Fibroblast of lung (primary cell): ENCODE data around the gene SRD5A1. TPM values are rescaled to one million over a fixed set of nuclear protein-coding genes. Genes with fewer than 3 reads are reported as not detected.
A peak's percentile ranks its signal among the peaks of the same experiment; 100 is the strongest.

ENCODE experiments used
- DNase-seq, 2 donors: peaks; one replicate each; pipeline versions ENCODE4 v3.0.0 to v3.0.0-alpha.2; 2010; ENCODE audit warnings: low read depth in 2 of 2
- H2AFZ ChIP-seq: 2 replicates; pipeline ENCODE4 v1.5.1; 2012; ENCODE audit warnings: low read length, control low read depth, inconsistent platforms
- H3K27ac ChIP-seq: 2 replicates; pipeline ENCODE4 v1.5.1; 2011; ENCODE audit warnings: low read length, control low read depth; ENCODE audit not compliant: insufficient read depth
- H3K27me3 ChIP-seq: 2 replicates; pipeline ENCODE4 v1.5.1; 2011; ENCODE audit warnings: mild to moderate bottlenecking, low read length; ENCODE audit not compliant: control insufficient read depth, insufficient read depth
- H3K36me3 ChIP-seq: 2 replicates; pipeline ENCODE4 v1.5.1; 2011; ENCODE audit warnings: low read length; ENCODE audit not compliant: control insufficient read depth, insufficient read depth
- H3K4me1 ChIP-seq: 2 replicates; pipeline ENCODE4 v1.5.1; 2011; ENCODE audit warnings: low read length; ENCODE audit not compliant: control insufficient read depth, insufficient read depth; ENCODE audit errors: extremely low read depth
- H3K4me2 ChIP-seq: 2 replicates; pipeline ENCODE4 v1.5.1; 2011; ENCODE audit warnings: low read length, control low read depth; ENCODE audit not compliant: insufficient read depth; ENCODE audit errors: extremely low read depth
- H3K4me3 ChIP-seq, 4 experiments: fragments of 200-600 bp in 1 of 4; sonication (generic) in 1 of 4; replicated peaks in 1 of 4; 2 replicates each; pipeline ENCODE4 v1.5.1; 2011 to 2016; ENCODE audit warnings: low read length in 4 of 4, low read depth in 3 of 4, mild to moderate bottlenecking in 3 of 4, control low read depth in 2 of 4, inconsistent platforms in 1 of 4, mixed read lengths in 1 of 4; ENCODE audit not compliant: insufficient read depth in 1 of 4; ENCODE audit errors: control extremely low read depth in 1 of 4
- H3K79me2 ChIP-seq: 2 replicates; pipeline ENCODE4 v1.5.1; 2012; ENCODE audit warnings: mild to moderate bottlenecking, low read length, inconsistent platforms; ENCODE audit not compliant: control insufficient read depth, insufficient read depth
- H3K9ac ChIP-seq: 2 replicates; pipeline ENCODE4 v1.5.1; 2011; ENCODE audit warnings: mild to moderate bottlenecking, low read length, control low read depth; ENCODE audit not compliant: insufficient read depth
- H3K9me3 ChIP-seq: 2 replicates; pipeline ENCODE4 v1.5.1; 2012; ENCODE audit warnings: low read depth, low read length; ENCODE audit not compliant: control insufficient read depth, insufficient read depth
- H4K20me1 ChIP-seq: 2 replicates; pipeline ENCODE4 v1.5.1; 2011; ENCODE audit warnings: low read length; ENCODE audit not compliant: control insufficient read depth, insufficient read depth; ENCODE audit errors: extremely low read depth
- EZH2 ChIP-seq: IDR thresholded peaks from 2 replicates; pipeline ENCODE4 v1.5.1; 2012; ENCODE audit warnings: low read length, control low read depth, mild to moderate bottlenecking; ENCODE audit errors: missing control alignments
- polyA plus RNA-seq, 2 donors: library from polyadenylated mRNA; depleted of rRNA in 1 of 2; stranded (reverse) in 1 of 2; unstranded in 1 of 2; fragments of >200 nt; gene quantifications; 2 replicates each; pipeline ENCODE4 v1.2.1, GENCODE V29; 2011 to 2012; ENCODE audit warnings: missing spikeins in 1 of 2
- total RNA-seq: library from RNA; depleted of rRNA; stranded (reverse); fragments of >200 nt; gene quantifications from 2 replicates; pipeline ENCODE4 v1.2.1, GENCODE V29; 2014
- TF ChIP-seq, protein P1 (sequence below), 2 donors: IDR thresholded peaks in 1 of 2; conservative IDR thresholded peaks in 1 of 2; 1 replicate in 1 of 2; 2 replicates in 1 of 2; pipeline ENCODE4 v1.5.1; 2011 to 2012; ENCODE audit warnings: low read length in 2 of 2, control low read depth in 1 of 2, inconsistent platforms in 1 of 2, low read depth in 1 of 2, mild to moderate bottlenecking in 1 of 2

The SRD5A1 gene
- total and polyA plus RNA-seq, 2 donors (not counting 1 experiment from before 2014, with no cell fraction given), result 12.1 to 20.6 TPM

DNA sequence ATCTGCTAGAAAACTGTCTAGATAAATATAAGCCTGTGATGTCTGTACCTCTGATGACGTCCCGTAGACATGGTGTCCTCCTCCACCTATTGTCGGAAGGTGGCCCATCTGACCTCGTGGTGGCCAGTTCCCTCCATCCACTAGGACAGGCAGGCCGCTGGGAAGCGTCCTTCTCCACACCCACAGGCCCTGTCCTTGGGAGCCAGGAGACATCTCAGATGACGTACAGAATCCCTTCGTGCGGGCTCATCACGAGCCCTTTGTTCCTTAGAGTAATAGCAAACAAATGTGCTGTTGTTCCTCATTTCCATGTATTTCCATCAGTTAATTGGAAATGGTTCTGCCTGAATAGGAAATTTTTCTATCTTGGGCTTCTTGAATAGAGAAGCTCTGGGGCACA lies 41.6 kb downstream of the SRD5A1 start:
- no peaks in the 10 kb centered on the region for H3K27me3 ChIP-seq
- H3K79me2 ChIP-seq, result no peaks in the 10 kb centered on the region
- no peak overlapping the region for H3K27ac ChIP-seq
- no peak for DNase-seq
- H3K9ac ChIP-seq, result no peak overlapping the region
- no peak overlapping the region for H3K4me3 ChIP-seq
- H3K9me3 ChIP-seq, result no peaks in the 10 kb centered on the region
- TF ChIP-seq, protein P1, sequence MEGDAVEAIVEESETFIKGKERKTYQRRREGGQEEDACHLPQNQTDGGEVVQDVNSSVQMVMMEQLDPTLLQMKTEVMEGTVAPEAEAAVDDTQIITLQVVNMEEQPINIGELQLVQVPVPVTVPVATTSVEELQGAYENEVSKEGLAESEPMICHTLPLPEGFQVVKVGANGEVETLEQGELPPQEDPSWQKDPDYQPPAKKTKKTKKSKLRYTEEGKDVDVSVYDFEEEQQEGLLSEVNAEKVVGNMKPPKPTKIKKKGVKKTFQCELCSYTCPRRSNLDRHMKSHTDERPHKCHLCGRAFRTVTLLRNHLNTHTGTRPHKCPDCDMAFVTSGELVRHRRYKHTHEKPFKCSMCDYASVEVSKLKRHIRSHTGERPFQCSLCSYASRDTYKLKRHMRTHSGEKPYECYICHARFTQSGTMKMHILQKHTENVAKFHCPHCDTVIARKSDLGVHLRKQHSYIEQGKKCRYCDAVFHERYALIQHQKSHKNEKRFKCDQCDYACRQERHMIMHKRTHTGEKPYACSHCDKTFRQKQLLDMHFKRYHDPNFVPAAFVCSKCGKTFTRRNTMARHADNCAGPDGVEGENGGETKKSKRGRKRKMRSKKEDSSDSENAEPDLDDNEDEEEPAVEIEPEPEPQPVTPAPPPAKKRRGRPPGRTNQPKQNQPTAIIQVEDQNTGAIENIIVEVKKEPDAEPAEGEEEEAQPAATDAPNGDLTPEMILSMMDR (conservative IDR thresholded peaks at IDR 0.05 in 1 of 2, IDR thresholded peaks at IDR 0.05 in 1 of 2; ENCODE audit: low read depth in 1 of 2, low read length in 2 of 2), result no peak
- TF ChIP-seq EZH2, result no peak
- no peak overlapping the region for H3K4me2 ChIP-seq
- H4K20me1 ChIP-seq, result no peaks in the 10 kb centered on the region
- no peaks in the 10 kb centered on the region for H3K4me1 ChIP-seq
- H3K36me3 ChIP-seq, result peaks cover 2% of the 10 kb centered on the region
- no peak overlapping the region for H2AFZ ChIP-seq

GRCh38 chr5:6675784-6676491 lies 42.7 kb downstream of the SRD5A1 start:
- H3K4me2 ChIP-seq, result no peak overlapping the region
- no peaks in the 10 kb centered on the region for H3K79me2 ChIP-seq
- DNase-seq, result no peak
- H3K27ac ChIP-seq, result no peak overlapping the region
- no peak overlapping the region for H3K4me3 ChIP-seq
- no peaks in the 10 kb centered on the region for H3K9me3 ChIP-seq
- TF ChIP-seq, protein P1 (conservative IDR thresholded peaks at IDR 0.05 in 1 of 2, IDR thresholded peaks at IDR 0.05 in 1 of 2; ENCODE audit: low read depth in 1 of 2, low read length in 2 of 2), result no peak
- no peak for TF ChIP-seq EZH2
- H4K20me1 ChIP-seq, result no peaks in the 10 kb centered on the region
- H3K9ac ChIP-seq, result no peak overlapping the region
- H3K36me3 ChIP-seq, result no peaks in the 10 kb centered on the region
- no peaks in the 10 kb centered on the region for H3K4me1 ChIP-seq
- H2AFZ ChIP-seq, result no peak overlapping the region
- H3K27me3 ChIP-seq, result no peaks in the 10 kb centered on the region

GRCh38 chr5:6676702-6677101 lies 43.5 kb downstream of the SRD5A1 start:
- H3K9ac ChIP-seq, result no peak overlapping the region
- H4K20me1 ChIP-seq, result no peaks in the 10 kb centered on the region
- no peaks in the 10 kb centered on the region for H3K27me3 ChIP-seq
- no peak overlapping the region for H3K4me2 ChIP-seq
- H3K4me3 ChIP-seq, result no peak overlapping the region
- no peak for TF ChIP-seq EZH2
- TF ChIP-seq, protein P1 (conservative IDR thresholded peaks at IDR 0.05 in 1 of 2, IDR thresholded peaks at IDR 0.05 in 1 of 2; ENCODE audit: low read depth in 1 of 2, low read length in 2 of 2), result no peak
- no peaks in the 10 kb centered on the region for H3K79me2 ChIP-seq
- H3K9me3 ChIP-seq, result no peaks in the 10 kb centered on the region
- H3K4me1 ChIP-seq, result no peaks in the 10 kb centered on the region
- peak in 1 of 2 donors; percentile 4 for DNase-seq
- H3K27ac ChIP-seq, result no peak overlapping the region
- no peak overlapping the region for H2AFZ ChIP-seq
- H3K36me3 ChIP-seq, result no peaks in the 10 kb centered on the region
